Gastroesophageal sphincter (tissue), 4 donors: Measurements from ENCODE around the gene AP3S2. TPM values are rescaled to one million over a fixed set of nuclear protein-coding genes. Genes with fewer than 3 reads are reported as not detected.

Source experiments
- ATAC-seq: fragments of 150-250 bp; one replicate; pipeline ENCODE4 v1.9.1; 2016; ENCODE audit warnings: mild to moderate bottlenecking, moderate library complexity
- H3K27ac ChIP-seq, 4 donors: fragments of 200-600 bp; sonication (generic) in 3 of 4; 1 replicate in 3 of 4; 2 replicates in 1 of 4; pipeline ENCODE4 v1.5.1; 2016 to 2019
- H3K27me3 ChIP-seq: fragments of 200-600 bp; sonication (generic); one replicate; pipeline ENCODE4 v1.5.1; 2019
- H3K36me3 ChIP-seq, 2 donors: fragments of 200-600 bp; sonication (generic); one replicate each; pipeline ENCODE4 v1.5.1; 2019; ENCODE audit warnings: control low read depth in 1 of 2
- H3K4me1 ChIP-seq, 3 donors: fragments of 200-600 bp; sonication (generic); 1 replicate in 2 of 3; 2 replicates in 1 of 3; pipeline ENCODE4 v1.5.1; 2016 to 2019; ENCODE audit warnings: control low read depth in 2 of 3
- H3K4me3 ChIP-seq, 2 donors: fragments of 200-600 bp; sonication (generic); one replicate each; pipeline ENCODE4 v1.5.1; 2019; ENCODE audit warnings: mild to moderate bottlenecking in 1 of 2, moderate library complexity in 1 of 2
- H3K9me3 ChIP-seq, 3 donors: fragments of 200-600 bp; sonication (generic); one replicate each; pipeline ENCODE4 v1.5.1; 2017 to 2019; ENCODE audit warnings: control low read depth in 2 of 3
- EP300 ChIP-seq: sonication (generic); formaldehyde crosslinking; IDR thresholded peaks from one replicate; pipeline ENCODE4 v1.6.1; 2017; ENCODE audit warnings: antibody characterized with exemption, mild to moderate bottlenecking
- POLR2A ChIP-seq, 2 donors: fragments of 450-650 bp; IDR thresholded peaks; one replicate each; pipeline ENCODE4 v1.6.1; 2017; ENCODE audit warnings: antibody characterized with exemption in 2 of 2, mild to moderate bottlenecking in 2 of 2, moderate library complexity in 1 of 2
- POLR2AphosphoS5 ChIP-seq: sonication (generic); formaldehyde crosslinking; IDR thresholded peaks from one replicate; pipeline ENCODE4 v1.6.1; 2017; ENCODE audit warnings: antibody characterized with exemption
- WGBS, 2 donors: methylation state at CpG; one replicate each; pipeline ENCODE4 v1.1.5; 2018; ENCODE audit warnings: low coverage in 1 of 2; 5-methylcytosine and 5-hydroxymethylcytosine counted together
- total RNA-seq, 4 donors: library from RNA; depleted of rRNA; stranded (reverse); fragments of >200 nt; gene quantifications; one replicate each; pipeline ENCODE4 v1.1.0, GENCODE V29; 2016
- TF ChIP-seq, protein P1 (sequence below), 4 experiments: fragments of 200-600 bp in 2 of 4; fragments of 450-650 bp in 2 of 4; sonication (generic) in 1 of 4; IDR thresholded peaks; one replicate each; pipeline ENCODE4 v1.5.1; 2017 to 2019; ENCODE audit warnings: antibody characterized with exemption in 4 of 4, mild to moderate bottlenecking in 2 of 4, moderate library complexity in 2 of 4

Gene AP3S2
- total RNA-seq, 4 donors from 2014 or later = 38.9 to 60.2 (median 46.2) TPM

DNA sequence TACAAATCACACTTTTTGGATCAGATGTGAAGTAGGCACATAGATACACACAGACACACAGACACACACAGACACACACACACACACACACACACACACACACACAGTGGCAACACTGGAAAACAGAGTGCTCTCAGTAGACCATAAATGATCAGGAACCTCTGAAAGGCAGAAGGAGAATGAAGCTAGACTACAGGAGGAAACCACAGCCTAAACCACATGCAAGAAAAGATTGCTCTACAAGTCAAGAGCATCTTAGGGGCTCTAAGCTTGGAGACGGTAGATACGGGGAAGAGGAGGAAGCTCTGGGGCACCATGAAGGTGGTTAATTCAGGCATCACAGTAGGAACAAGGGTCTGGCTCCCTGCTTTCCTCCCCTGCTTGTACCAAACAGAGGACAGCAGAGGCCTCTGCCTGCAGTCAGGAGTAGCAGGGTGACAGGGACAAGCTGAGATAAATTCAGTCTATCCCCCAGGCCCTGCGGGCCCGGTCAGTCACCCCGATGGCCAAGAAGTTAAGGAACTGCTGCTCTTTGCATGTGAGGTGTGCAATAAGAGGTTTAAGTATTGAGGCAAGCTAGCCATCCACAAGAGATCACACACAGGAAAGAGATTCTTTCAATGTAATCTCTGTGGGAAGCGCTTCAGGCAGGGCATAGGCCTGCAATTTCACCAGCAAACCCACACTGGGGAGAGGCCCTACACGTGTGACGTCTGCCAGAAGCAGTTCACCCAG lies 42.4 kb upstream of the AP3S2 start:
- Histone ChIP-seq H3K4me3 (no peak overlapping the region), H3K4me1 (no peaks in the 10 kb centered on the region), H3K27me3 (no peaks in the 10 kb centered on the region), H3K9me3 (no peaks in the 10 kb centered on the region), H3K36me3 (no peaks in the 10 kb centered on the region), H3K27ac (no peak overlapping the region)
- no peak for TF ChIP-seq EP300
- TF ChIP-seq, protein P1, sequence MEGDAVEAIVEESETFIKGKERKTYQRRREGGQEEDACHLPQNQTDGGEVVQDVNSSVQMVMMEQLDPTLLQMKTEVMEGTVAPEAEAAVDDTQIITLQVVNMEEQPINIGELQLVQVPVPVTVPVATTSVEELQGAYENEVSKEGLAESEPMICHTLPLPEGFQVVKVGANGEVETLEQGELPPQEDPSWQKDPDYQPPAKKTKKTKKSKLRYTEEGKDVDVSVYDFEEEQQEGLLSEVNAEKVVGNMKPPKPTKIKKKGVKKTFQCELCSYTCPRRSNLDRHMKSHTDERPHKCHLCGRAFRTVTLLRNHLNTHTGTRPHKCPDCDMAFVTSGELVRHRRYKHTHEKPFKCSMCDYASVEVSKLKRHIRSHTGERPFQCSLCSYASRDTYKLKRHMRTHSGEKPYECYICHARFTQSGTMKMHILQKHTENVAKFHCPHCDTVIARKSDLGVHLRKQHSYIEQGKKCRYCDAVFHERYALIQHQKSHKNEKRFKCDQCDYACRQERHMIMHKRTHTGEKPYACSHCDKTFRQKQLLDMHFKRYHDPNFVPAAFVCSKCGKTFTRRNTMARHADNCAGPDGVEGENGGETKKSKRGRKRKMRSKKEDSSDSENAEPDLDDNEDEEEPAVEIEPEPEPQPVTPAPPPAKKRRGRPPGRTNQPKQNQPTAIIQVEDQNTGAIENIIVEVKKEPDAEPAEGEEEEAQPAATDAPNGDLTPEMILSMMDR (IDR thresholded peaks at IDR 0.05) = no peak
- no peak for TF ChIP-seq POLR2AphosphoS5
- TF ChIP-seq POLR2A (IDR thresholded peaks at IDR 0.05) = no peak
- 74 to 88% methylated on average over 6 of the region's 8 CpGs for WGBS, 2 donors
- no peak for ATAC-seq

DNA sequence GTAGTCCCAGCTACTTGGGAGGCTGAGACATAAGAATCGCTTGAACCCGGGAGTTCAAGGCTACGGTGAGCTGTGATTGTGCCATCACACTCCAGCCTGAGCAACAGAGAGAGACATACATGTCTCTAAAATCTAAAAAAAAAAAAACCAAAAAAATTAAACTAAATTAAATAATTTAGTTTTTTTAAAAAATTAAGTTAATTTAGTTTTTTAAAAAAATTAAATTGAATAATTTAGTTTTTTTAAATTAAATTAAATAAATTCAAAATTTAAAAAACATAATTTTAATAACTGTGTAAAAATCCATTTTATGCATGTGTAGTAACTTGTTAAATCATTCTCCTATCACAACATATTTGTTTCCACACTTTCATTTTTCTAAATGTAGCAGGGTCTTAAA lies 39.1 kb upstream of the AP3S2 start:
- Histone ChIP-seq H3K4me1 (no peaks in the 10 kb centered on the region), H3K27me3 (no peaks in the 10 kb centered on the region), H3K27ac (no peak overlapping the region), H3K9me3 (no peaks in the 10 kb centered on the region), H3K36me3 (no peaks in the 10 kb centered on the region), H3K4me3 (no peak overlapping the region)
- TF ChIP-seq EP300 (no peak), POLR2AphosphoS5 (no peak), POLR2A (IDR thresholded peaks at IDR 0.05) (no peak)
- TF ChIP-seq, protein P1 (IDR thresholded peaks at IDR 0.05) = no peak
- 97 to 100% methylated on average over 2 to 3 of the region's 3 CpGs for WGBS, 2 donors
- ATAC-seq = no peak

DNA sequence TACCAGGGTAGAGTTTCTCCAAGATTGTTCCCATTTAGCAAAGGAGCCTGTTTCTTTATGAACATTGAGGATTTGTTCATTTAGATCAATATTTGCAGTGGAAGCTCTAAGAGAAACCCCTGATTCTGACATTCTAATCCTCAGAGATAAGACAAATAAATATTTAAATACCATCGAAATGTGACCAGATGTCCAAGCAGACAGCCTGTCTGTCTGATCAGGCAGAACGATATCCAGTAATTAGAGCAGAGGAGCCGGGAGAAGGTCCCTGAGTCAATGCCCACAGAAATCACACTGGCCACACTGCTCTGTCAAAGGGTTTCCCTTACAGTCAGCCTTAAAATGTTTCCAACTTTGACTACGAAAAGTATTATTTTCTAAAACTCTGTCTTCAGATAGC lies 34.6 kb upstream of the AP3S2 start:
- Histone ChIP-seq H3K9me3 (no peaks in the 10 kb centered on the region), H3K27ac (no peak overlapping the region), H3K27me3 (no peaks in the 10 kb centered on the region), H3K36me3 (no peaks in the 10 kb centered on the region), H3K4me3 (no peak overlapping the region), H3K4me1 (no peaks in the 10 kb centered on the region)
- TF ChIP-seq, protein P1 (IDR thresholded peaks at IDR 0.05) = no peak
- WGBS, 2 donors = 51 to 73% methylated on average over 4 of the region's 4 CpGs
- ATAC-seq = no peak

DNA sequence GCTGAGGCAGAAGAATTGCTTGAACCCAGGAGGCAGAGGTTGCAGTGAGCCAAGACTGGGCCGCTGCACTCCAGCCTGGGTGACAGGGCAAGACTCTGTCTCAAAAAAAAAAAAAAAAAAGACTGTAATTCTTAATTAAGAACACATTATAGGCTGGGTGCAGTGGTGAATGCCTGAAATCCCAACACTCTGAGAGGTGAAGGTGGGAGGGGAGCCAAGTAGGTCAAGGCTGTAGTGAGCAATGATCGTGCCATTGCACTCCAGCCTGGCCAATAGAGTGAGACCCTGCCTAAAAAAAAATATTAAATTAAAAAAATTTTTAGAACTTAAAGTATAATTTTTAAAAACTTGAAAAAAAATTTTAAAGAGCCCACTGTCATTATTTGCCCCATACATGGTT lies 32.4 kb upstream of the AP3S2 start:
- 40 to 87% methylated on average over 1 to 2 of the region's 2 CpGs for WGBS, 2 donors
- H3K4me1 ChIP-seq = no peaks in the 10 kb centered on the region
- H3K9me3 ChIP-seq = no peaks in the 10 kb centered on the region
- no peak overlapping the region for H3K27ac ChIP-seq
- ATAC-seq = no peak
- H3K27me3 ChIP-seq = no peaks in the 10 kb centered on the region
- no peaks in the 10 kb centered on the region for H3K36me3 ChIP-seq
- no peak for TF ChIP-seq POLR2A (IDR thresholded peaks at IDR 0.05)
- TF ChIP-seq, protein P1 (IDR thresholded peaks at IDR 0.05) = no peak
- no peak for TF ChIP-seq EP300
- no peak for TF ChIP-seq POLR2AphosphoS5
- no peak overlapping the region for H3K4me3 ChIP-seq

DNA sequence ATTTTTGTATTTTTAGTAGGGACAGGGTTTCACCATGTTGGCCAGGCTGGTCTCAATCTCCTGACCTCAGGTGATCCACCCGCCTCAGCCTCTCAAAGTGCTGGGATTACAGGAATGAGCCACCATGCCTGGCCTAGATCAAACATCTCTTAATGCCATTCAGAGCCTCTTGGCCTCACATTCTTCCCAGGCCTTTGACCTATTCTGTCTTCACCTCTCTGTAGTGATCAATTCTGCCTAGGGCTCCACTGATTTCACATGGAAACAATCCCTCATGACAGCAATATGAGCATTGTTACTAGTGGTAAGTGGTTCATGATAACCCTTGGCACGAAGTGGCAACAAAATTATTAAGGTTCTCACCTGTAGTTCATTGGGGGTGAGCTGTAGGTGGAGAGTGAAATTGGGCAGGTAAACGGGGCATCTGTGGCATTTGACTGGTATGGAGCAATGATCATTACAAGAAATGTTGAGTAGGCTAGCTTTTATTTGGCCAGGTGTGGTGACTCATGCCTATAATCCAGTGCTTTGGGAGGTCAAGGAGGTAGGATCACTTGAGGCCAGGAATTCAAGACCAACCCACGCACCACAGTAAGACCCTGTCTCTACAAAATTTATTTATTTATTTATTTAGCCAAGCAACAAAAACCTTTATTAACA lies 23.8 kb upstream of the AP3S2 start:
- 73 to 78% methylated on average over 3 to 4 of the region's 4 CpGs for WGBS, 2 donors
- H3K9me3 ChIP-seq = no peaks in the 10 kb centered on the region
- peaks cover 0 to 8% (median 0%) of the 10 kb centered on the region in 3 donors for H3K4me1 ChIP-seq
- no peak for TF ChIP-seq EP300
- no peak for TF ChIP-seq POLR2AphosphoS5
- no peak for TF ChIP-seq POLR2A (IDR thresholded peaks at IDR 0.05)
- TF ChIP-seq, protein P1 (IDR thresholded peaks at IDR 0.05) = no peak
- H3K36me3 ChIP-seq = no peaks in the 10 kb centered on the region
- peaks cover 6% of the 10 kb centered on the region for H3K27me3 ChIP-seq
- no peak overlapping the region for H3K27ac ChIP-seq
- H3K4me3 ChIP-seq = no peak overlapping the region
- no peak for ATAC-seq
